K562 (cell line): Measurements from ENCODE around the gene BRD4. TPM values are rescaled to one million over a fixed set of nuclear protein-coding genes. Genes with fewer than 3 reads are reported as not detected.

Experiments
- ATAC-seq: fragments of 200-7000 bp; cut with Tn5 transposase; 3 replicates; pipeline ENCODE4 v1.9.1; 2020; ENCODE audit warnings: moderate library complexity
- BruUV-seq: library from RNA; stranded (reverse); fragments of 400-500 nt; replicated peaks from 2 replicates; lab custom pipeline; 2021; lab: Mats Ljungman, UMichigan
- CTCF ChIA-PET: fragments of 300-600 bp; formaldehyde crosslinking; extraction: SDS; loops from one replicate; lab custom pipeline; 2021; ENCODE audit warnings: low intra/inter-chr PET ratio; lab: Yijun Ruan, JAX
- POLR2A ChIA-PET: fragments of 300-600, 350-650 bp; sonication (Branson Sonifier 250); formaldehyde crosslinking; extraction: SDS; loops from one replicate; lab custom pipeline; 2021; ENCODE audit warnings: antibody characterized with exemption, inconsistent platforms; lab: Yijun Ruan, JAX
- DNase-seq, 4 experiments: peaks; one replicate each; pipeline versions ENCODE4 v3.0.0 to v3.0.0-alpha.2; 2011 to 2018; ENCODE audit warnings: low spot score in 3 of 4, mixed read lengths in 3 of 4; ENCODE audit errors: extremely low read depth in 1 of 4
- FAIRE-seq: peaks from 2 replicates; lab custom pipeline; 2011; peaks lifted over from hg19 to GRCh38; lab: Jason Lieb, UNC
- H2AFZ ChIP-seq: 2 replicates; pipeline ENCODE4 v1.6.0; 2011; ENCODE audit warnings: low read depth, low read length, control low read depth, inconsistent platforms
- H3K27ac ChIP-seq: fragments of 200-600 bp; 3 replicates; pipeline ENCODE4 v1.8.0; 2011; ENCODE audit warnings: low read depth, mild to moderate bottlenecking, control low read depth, inconsistent platforms, low read length, moderate library complexity, mixed read lengths; ENCODE audit errors: extremely low read depth
- H3K27me3 ChIP-seq, 2 experiments: fragments of 300-600 bp in 1 of 2; 2 replicates in 1 of 2; 3 replicates in 1 of 2; pipeline versions ENCODE4 v1.6.0 to v1.8.0; 2011; ENCODE audit warnings: inconsistent platforms in 2 of 2, low read length in 2 of 2, mild to moderate bottlenecking in 1 of 2, mixed read lengths in 1 of 2, moderate library complexity in 1 of 2; ENCODE audit not compliant: control insufficient read depth in 2 of 2, insufficient read depth in 2 of 2
- H3K36me3 ChIP-seq: fragments of 300-600 bp; 3 replicates; pipeline ENCODE4 v1.8.0; 2011; ENCODE audit warnings: mild to moderate bottlenecking, low read length, inconsistent platforms; ENCODE audit not compliant: control insufficient read depth, insufficient read depth
- H3K4me1 ChIP-seq, 2 experiments: fragments of 200-600 bp in 1 of 2; replicated peaks in 1 of 2; 2 replicates in 1 of 2; 3 replicates in 1 of 2; pipeline versions ENCODE4 v1.5.1 to v1.8.0; 2011; ENCODE audit warnings: inconsistent platforms in 2 of 2, low read length in 2 of 2, mild to moderate bottlenecking in 1 of 2, mixed read lengths in 1 of 2, moderate library complexity in 1 of 2; ENCODE audit not compliant: control insufficient read depth in 2 of 2, insufficient read depth in 2 of 2
- H3K4me2 ChIP-seq: 2 replicates; pipeline ENCODE4 v1.6.1; 2011; ENCODE audit warnings: low read length, control low read depth, inconsistent platforms, mixed read lengths; ENCODE audit not compliant: insufficient read depth
- H3K4me3 ChIP-seq: fragments of 200-600 bp; sonication (generic), shearing (Covaris generic); 2 replicates; pipeline ENCODE4 v1.5.1; 2016; ENCODE audit warnings: control low read depth, inconsistent platforms
- H3K79me2 ChIP-seq: fragments of 200-600 bp; 3 replicates; pipeline ENCODE4 v1.8.0; 2011; ENCODE audit warnings: low read length, inconsistent platforms; ENCODE audit not compliant: control insufficient read depth, insufficient read depth
- H3K9ac ChIP-seq, 2 experiments: 2 replicates each; pipeline versions ENCODE4 v1.6.0 to v1.6.1; 2011; ENCODE audit warnings: low read depth in 2 of 2, low read length in 2 of 2, control low read depth in 1 of 2, inconsistent platforms in 1 of 2, mild to moderate bottlenecking in 1 of 2, mixed read lengths in 1 of 2; ENCODE audit not compliant: insufficient read depth in 1 of 2
- H3K9me1 ChIP-seq: one replicate; pipeline ENCODE4 v1.6.0; 2011; ENCODE audit warnings: inconsistent platforms, mild to moderate bottlenecking, low read length, moderate library complexity; ENCODE audit not compliant: control insufficient read depth, insufficient read depth
- H3K9me3 ChIP-seq: replicated peaks from 2 replicates; pipeline ENCODE4 v1.5.1; 2011; ENCODE audit warnings: low read depth, low read length, inconsistent platforms; ENCODE audit not compliant: control insufficient read depth, insufficient read depth
- H4K20me1 ChIP-seq: replicated peaks from 2 replicates; pipeline ENCODE4 v1.6.1; 2011; ENCODE audit warnings: low read length, inconsistent platforms, mixed read lengths; ENCODE audit not compliant: control insufficient read depth, insufficient read depth
- BHLHE40 ChIP-seq: IDR thresholded peaks from 2 replicates; pipeline ENCODE4 v1.6.1; 2011; ENCODE audit warnings: low read length, improper control_type of control experiment
- CHCHD3 ChIP-seq: fragments of 250-450 bp; sonication (Bioruptor Pico); IDR thresholded peaks from 2 replicates; pipeline ENCODE4 v2.1.2; 2022; ENCODE audit warnings: mild to moderate bottlenecking
- DACH1 ChIP-seq: fragments of 450-650 bp; IDR thresholded peaks from 2 replicates; pipeline ENCODE4 v1.6.1; 2018; ENCODE audit not compliant: partially characterized antibody
- EHMT2 ChIP-seq: fragments of 450-650 bp; IDR thresholded peaks from 2 replicates; pipeline ENCODE4 v1.6.1; 2018; ENCODE audit warnings: antibody characterized with exemption
- GABPB1 ChIP-seq: sonication (generic); formaldehyde crosslinking; IDR thresholded peaks from 2 replicates; pipeline ENCODE4 v1.8.0; 2022; ENCODE audit warnings: mild to moderate bottlenecking, missing genetic modification reagents
- GTF2B ChIP-seq: IDR thresholded peaks from 2 replicates; pipeline ENCODE4 v1.6.1; 2011; ENCODE audit not compliant: insufficient read length; ENCODE audit errors: extremely low read depth
- ILF3 ChIP-seq: fragments of 450-650 bp; IDR thresholded peaks from 2 replicates; pipeline ENCODE4 v1.6.1; 2018; ENCODE audit warnings: antibody characterized with exemption, mild to moderate bottlenecking, moderate library complexity, borderline replicate concordance
- NUFIP1 ChIP-seq: fragments of 450-650 bp; IDR thresholded peaks from 2 replicates; pipeline ENCODE4 v1.6.1; 2018; ENCODE audit not compliant: partially characterized antibody
- PRPF4 ChIP-seq: fragments of 200-400 bp; formaldehyde crosslinking; IDR thresholded peaks from one replicate; pipeline ENCODE4 v1.6.1; 2017; ENCODE audit warnings: low read length, low read depth, mild to moderate bottlenecking; ENCODE audit not compliant: insufficient read depth, poor library complexity, severe bottlenecking
- THRB ChIP-seq: fragments of 450-650 bp; formaldehyde crosslinking; conservative IDR thresholded peaks from 2 replicates; pipeline ENCODE4 v1.4.0; 2022; ENCODE audit warnings: mild to moderate bottlenecking, missing genetic modification characterization
- ZBTB12 ChIP-seq: fragments of 250-450 bp; sonication (Bioruptor Pico); IDR thresholded peaks from 2 replicates; pipeline ENCODE4 v1.4.0; 2020
- ZNF12 ChIP-seq: sonication (generic); formaldehyde crosslinking; IDR thresholded peaks from 2 replicates; pipeline ENCODE4 v1.4.0; 2020; ENCODE audit warnings: mild to moderate bottlenecking, missing genetic modification reagents
- ZNF124 ChIP-seq: sonication (generic); formaldehyde crosslinking; IDR thresholded peaks from 2 replicates; pipeline ENCODE4 v1.8.1; 2022; ENCODE audit warnings: missing genetic modification reagents
- ZNF197 ChIP-seq: fragments of 200-800 bp; sonication (Bioruptor generic); IDR thresholded peaks from 2 replicates; pipeline ENCODE4 v1.6.1; 2016; ENCODE audit warnings: low read depth, missing genetic modification characterization, missing compliant biosample characterization
- ZNF23 ChIP-seq: fragments of 250-450 bp; sonication (Bioruptor Pico); IDR thresholded peaks from 2 replicates; pipeline ENCODE4 v1.4.0; 2020; ENCODE audit warnings: mild to moderate bottlenecking
- ZNF354B ChIP-seq: fragments of 250-450 bp; sonication (Bioruptor Pico); IDR thresholded peaks from 2 replicates; pipeline ENCODE4 v1.4.0; 2020
- ZNF507 ChIP-seq: conservative IDR thresholded peaks from 2 replicates; pipeline ENCODE4 v1.6.1; 2017; ENCODE audit warnings: missing genetic modification characterization, missing compliant biosample characterization
- ZNF586 ChIP-seq: fragments of 450-650 bp; formaldehyde crosslinking; conservative IDR thresholded peaks from 2 replicates; pipeline ENCODE4 v1.4.0; 2020; ENCODE audit warnings: mild to moderate bottlenecking, moderate library complexity
- WGBS: fragments of 100-300 bp; shearing (Covaris generic); methylation state at CpG from one replicate; pipeline ENCODE4 v1.1.6; 2016; ENCODE audit warnings: low coverage, mixed read lengths; ENCODE audit not compliant: insufficient coverage; ENCODE audit errors: missing lambda C conversion rate; 5-methylcytosine and 5-hydroxymethylcytosine counted together
- in situ Hi-C: fragments of 300-500 bp; cut with MboI; formaldehyde crosslinking; loops from 4 replicates; pipeline ENCODE4 v1.15.0; 2018; ENCODE audit warnings: inconsistent platforms, mixed read lengths
- intact Hi-C: fragments of 100-400 bp; cut with micrococcal nuclease; formaldehyde crosslinking; loops from 2 replicates; pipeline ENCODE4 v1.14.2; 2022
- polyA plus RNA-seq, 8 experiments: library from polyadenylated mRNA; depleted of rRNA in 4 of 8; stranded (reverse) in 5 of 8; unstranded in 3 of 8; fragments of >200 nt; fragmentation: Nextera tagmentation in 2 of 8; fragmentation: Illumina TruSeq in 1 of 8; extraction: Ambion mirVana in 2 of 8; extraction: Trizol in 1 of 8; gene quantifications; 2 replicates each; pipeline versions ENCODE4 v1.2.1 to v1.2.3, GENCODE V29; 2011 to 2014; ENCODE audit warnings: inconsistent platforms in 1 of 8, missing spikeins in 1 of 8
- total RNA-seq, 7 experiments: library from RNA; depleted of rRNA in 6 of 7; stranded (reverse); fragments of >200 nt in 6 of 7; fragmentation: Illumina TruSeq in 2 of 7; extraction: Trizol in 2 of 7; gene quantifications; 2 replicates each; pipeline versions ENCODE4 v1.2.1 to v1.2.3, GENCODE V29; 2011 to 2021; ENCODE audit warnings: low replicate concordance in 1 of 7

The BRD4 gene
- total and polyA plus RNA-seq, 9 of the 15 experiments (the other 6 are each of a cell fraction or from before 2014, with no cell fraction given): 1.8 to 105 (median 15.6) TPM

GRCh38 chr19:15244808-15245207 is 87.5 kb downstream of the BRD4 start:
- Histone ChIP-seq H3K9me3 (no peaks in the 10 kb centered on the region), H3K4me2 (no peak overlapping the region), H3K4me1 (no peaks in the 10 kb centered on the region), H4K20me1 (peaks cover 13% of the 10 kb centered on the region), H3K27ac (no peak overlapping the region), H3K9me1 (peaks cover 5% of the 10 kb centered on the region), H3K79me2 (no peaks in the 10 kb centered on the region), H3K9ac (no peak overlapping the region), H3K36me3 (peaks cover 93% of the 10 kb centered on the region; the same call in 2 of the 3 replicates), H3K4me3 (no peak overlapping the region), H3K27me3 (no peaks in the 10 kb centered on the region), H2AFZ (no peak overlapping the region)
- no TSS peak for BruUV-seq
- CTCF ChIA-PET: no interaction called here
- intact Hi-C loops: no loop called here
- DNase-seq: no peak
- in situ Hi-C loops: no loop called here
- POLR2A ChIA-PET: interaction anchor here (0.9 kb wide), 1 partner anchor 11 kb away, joined by 3 read pairs; no protein-coding TSS in a partner anchor
- FAIRE-seq: no peak
- no peak for ATAC-seq
- TF ChIP-seq ZBTB12 (CRISPR knock-in tag) (no peak), NUFIP1 (no peak), THRB (CRISPR knock-in tag) (no peak), CHCHD3 (CRISPR knock-in tag) (no peak), PRPF4 (no peak), ZNF197 (no peak), ZNF354B (no peak), ZNF23 (no peak), ZNF507 (no peak), BHLHE40 (no peak), ZNF124 (CRISPR knock-in tag) (no peak), GABPB1 (no peak), ILF3 (no peak), DACH1 (no peak), ZNF586 (CRISPR knock-in tag) (no peak), GTF2B (no peak), ZNF12 (no peak), EHMT2 (no peak)
- WGBS: 88% methylated on average over 6 of the region's 7 CpGs
